Ascending aorta (tissue), 2 donors: Measurements from ENCODE around the gene S100A14. TPM values are rescaled to one million over a fixed set of nuclear protein-coding genes. Genes with fewer than 3 reads are reported as not detected.

Source experiments
- DNase-seq, 2 donors: peaks; one replicate each; pipeline ENCODE4 v3.0.0-alpha.2; 2019; ENCODE audit warnings: low spot score in 2 of 2
- H3K27ac ChIP-seq, 2 donors: fragments of 200-600 bp; sonication (generic); one replicate each; pipeline ENCODE4 v1.5.1; 2016 to 2017; ENCODE audit warnings: mild to moderate bottlenecking in 1 of 2
- H3K27me3 ChIP-seq: fragments of 200-600 bp; sonication (generic); one replicate; pipeline ENCODE4 v1.5.1; 2017
- H3K36me3 ChIP-seq, 2 donors: fragments of 200-600 bp; sonication (generic); one replicate each; pipeline ENCODE4 v1.5.1; 2016
- H3K4me1 ChIP-seq, 2 donors: fragments of 200-600 bp; sonication (generic); one replicate each; pipeline ENCODE4 v1.5.1; 2016 to 2017; ENCODE audit warnings: mild to moderate bottlenecking in 1 of 2
- H3K4me3 ChIP-seq, 2 donors: fragments of 200-600 bp; sonication (generic); one replicate each; pipeline ENCODE4 v1.5.1; 2016 to 2017; ENCODE audit warnings: mild to moderate bottlenecking in 1 of 2
- H3K9me3 ChIP-seq, 2 donors: fragments of 200-600 bp; sonication (generic); one replicate each; pipeline ENCODE4 v1.5.1; 2016
- CTCF ChIP-seq, 3 experiments: fragments of 200-600 bp in 2 of 3; fragments of 450-650 bp in 1 of 3; sonication (generic) in 2 of 3; IDR thresholded peaks; one replicate each; pipeline ENCODE4 v1.5.1; 2016 to 2019; ENCODE audit warnings: antibody characterized with exemption in 3 of 3, mild to moderate bottlenecking in 1 of 3, moderate library complexity in 1 of 3
- intact Hi-C: fragments of 100-400 bp; cut with DNase I; formaldehyde crosslinking; loops from one replicate; pipeline ENCODE4 v1.15.1; 2023
- total RNA-seq: library from RNA; depleted of rRNA; stranded (reverse); fragments of >200 nt; gene quantifications from one replicate; pipeline ENCODE4 v1.1.0, GENCODE V29; 2016

The S100A14 gene
- total RNA-seq: 1.5 TPM

- intact Hi-C loops: loop anchor here (2.0 to 10.0 kb wide), 4 partner anchors 44 to 262 kb away; partner anchors contain the start of gene S100A9
- Histone ChIP-seq H3K27me3 (no peaks in the 10 kb centered on the region), H3K36me3 (peaks cover 0 to 13% of the 10 kb centered on the region in 2 donors), H3K4me3 (no peak within 1 kb of the TSS), H3K9me3 (no peaks in the 10 kb centered on the region), H3K4me1 (peaks cover 0 to 12% of the 10 kb centered on the region in 2 donors), H3K27ac (peak within 1 kb of the TSS in 1 of 2 donors; percentile 49)
- TF ChIP-seq CTCF (IDR thresholded peaks at IDR 0.05): no peak
- no peak for DNase-seq
Observed at GRCh38 chr1:153616144-153616916, at the start of gene S100A14. S100A14 (minus strand) TSS chr1:153616325; CDS start chr1:153615858, 467 bp downstream.

GRCh38 chr1:153663211-153663610 lies 47.1 kb upstream of the S100A14 start:
- Histone ChIP-seq H3K4me3 (no peak overlapping the region), H3K9me3 (no peaks in the 10 kb centered on the region), H3K36me3 (peaks cover 74 to 76% of the 10 kb centered on the region in 2 donors), H3K27ac (no peak overlapping the region), H3K27me3 (no peaks in the 10 kb centered on the region), H3K4me1 (peaks cover 0 to 4% of the 10 kb centered on the region in 2 donors)
- intact Hi-C loops: loop anchor here (5.0 kb wide), 1 partner anchor 91 kb away; no protein-coding TSS in a partner anchor
- no peak for DNase-seq
- TF ChIP-seq CTCF (IDR thresholded peaks at IDR 0.05): no peak

- DNase-seq: no peak
- no peaks in the 10 kb centered on the region for H3K9me3 ChIP-seq
- peaks cover 66% of the 10 kb centered on the region in 2 donors for H3K36me3 ChIP-seq
- no peak for TF ChIP-seq CTCF (IDR thresholded peaks at IDR 0.05)
- H3K4me1 ChIP-seq: peaks cover 0 to 7% of the 10 kb centered on the region in 2 donors
- intact Hi-C loops: loop anchor here (5.0 kb wide), 1 partner anchor 90 kb away; no protein-coding TSS in a partner anchor
- no peak overlapping the region for H3K4me3 ChIP-seq
- no peak overlapping the region for H3K27ac ChIP-seq
- H3K27me3 ChIP-seq: no peaks in the 10 kb centered on the region
Observed at GRCh38 chr1:153662269-153662668, 46.1 kb upstream of the S100A14 start.

GRCh38 chr1:153661111-153661708 lies 45.1 kb upstream of the S100A14 start:
- H3K27ac ChIP-seq: no peak overlapping the region
- intact Hi-C loops: loop anchor here (5.0 kb wide), 1 partner anchor 89 kb away; no protein-coding TSS in a partner anchor
- H3K4me3 ChIP-seq: no peak overlapping the region
- no peaks in the 10 kb centered on the region for H3K9me3 ChIP-seq
- no peak for TF ChIP-seq CTCF (IDR thresholded peaks at IDR 0.05)
- H3K4me1 ChIP-seq: peaks cover 0 to 7% of the 10 kb centered on the region in 2 donors
- no peaks in the 10 kb centered on the region for H3K27me3 ChIP-seq
- DNase-seq: no peak
- peaks cover 55 to 56% of the 10 kb centered on the region in 2 donors for H3K36me3 ChIP-seq

GRCh38 chr1:153659656-153660055 lies 43.5 kb upstream of the S100A14 start:
- Histone ChIP-seq H3K9me3 (no peaks in the 10 kb centered on the region), H3K36me3 (peaks cover 40% of the 10 kb centered on the region in 2 donors), H3K27me3 (no peaks in the 10 kb centered on the region), H3K27ac (peak overlapping the region in 1 of 2 donors; percentile 93), H3K4me3 (peak overlapping the region; percentile 73 to 91), H3K4me1 (peaks cover 0 to 7% of the 10 kb centered on the region in 2 donors)
- intact Hi-C loops: loop anchor here (5.0 kb wide), 1 partner anchor 87 kb away; no protein-coding TSS in a partner anchor
- TF ChIP-seq CTCF (IDR thresholded peaks at IDR 0.05): no peak
- no peak for DNase-seq
